K562 (cell line): ENCODE measurements around the gene CMPK1. TPM values are rescaled to one million over a fixed set of nuclear protein-coding genes. Genes with fewer than 3 reads are reported as not detected.

Experiments used
- ARID3A ChIP-seq: IDR thresholded peaks from 2 replicates; pipeline ENCODE4 v1.6.1; 2012; ENCODE audit warnings: low read depth, low read length, improper control_type of control experiment, borderline replicate concordance
- BRD9 ChIP-seq: fragments of 450-650 bp; IDR thresholded peaks from 2 replicates; pipeline ENCODE4 v1.6.1; 2018; ENCODE audit warnings: low read depth; ENCODE audit not compliant: partially characterized antibody
- CBX8 ChIP-seq: fragments of 200-600 bp; sonication (generic); IDR thresholded peaks from 2 replicates; pipeline ENCODE4 v1.6.1; 2012; ENCODE audit warnings: borderline replicate concordance, mixed run types, low read depth, mild to moderate bottlenecking, moderate library complexity, mixed read lengths, low read length, control low read depth, inconsistent platforms; ENCODE audit not compliant: poor library complexity, severe bottlenecking; ENCODE audit errors: extremely low read depth
- ELF2 ChIP-seq: fragments of 250-450 bp; sonication (Bioruptor Pico); IDR thresholded peaks from 2 replicates; pipeline ENCODE4 v1.5.0; 2021; ENCODE audit warnings: mild to moderate bottlenecking
- ERF ChIP-seq: fragments of 450-650 bp; formaldehyde crosslinking; IDR thresholded peaks from 2 replicates; pipeline ENCODE4 v1.4.0; 2020; ENCODE audit warnings: mild to moderate bottlenecking, mixed read lengths
- FOXJ3 ChIP-seq: sonication (generic); formaldehyde crosslinking; IDR thresholded peaks from 2 replicates; pipeline ENCODE4 v1.4.0; 2020; ENCODE audit warnings: mild to moderate bottlenecking, missing genetic modification reagents
- FOXK1 ChIP-seq: sonication (generic); formaldehyde crosslinking; IDR thresholded peaks from 2 replicates; pipeline ENCODE4 v1.8.0; 2022; ENCODE audit warnings: missing genetic modification reagents, mild to moderate bottlenecking, borderline replicate concordance
- HOMEZ ChIP-seq: fragments of 250-450 bp; sonication (Bioruptor Pico); IDR thresholded peaks from 2 replicates; pipeline ENCODE4 v1.4.0; 2020; ENCODE audit warnings: mild to moderate bottlenecking, moderate library complexity
- NFE2 ChIP-seq: IDR thresholded peaks from 2 replicates; pipeline ENCODE4 v1.6.1; 2014; ENCODE audit warnings: antibody characterized with exemption, low read depth
- NFIC ChIP-seq: fragments of 450-650 bp; IDR thresholded peaks from 2 replicates; pipeline ENCODE4 v1.6.1; 2017; ENCODE audit warnings: mild to moderate bottlenecking, inconsistent platforms
- SAP30 ChIP-seq: fragments of 200-600 bp; sonication (generic); IDR thresholded peaks from 2 replicates; pipeline ENCODE4 v1.6.1; 2012; ENCODE audit warnings: borderline replicate concordance, low read depth, mild to moderate bottlenecking, moderate library complexity, low read length, control low read depth, inconsistent platforms; ENCODE audit not compliant: insufficient read depth, poor library complexity, severe bottlenecking
- SMARCE1 ChIP-seq: fragments of 450-650 bp; IDR thresholded peaks from 2 replicates; pipeline ENCODE4 v1.7.1; 2016; ENCODE audit warnings: mild to moderate bottlenecking
- TOE1 ChIP-seq, 2 experiments: fragments of 450-650 bp in 1 of 2; sonication (generic) in 1 of 2; formaldehyde crosslinking in 1 of 2; IDR thresholded peaks; 2 replicates each; pipeline versions ENCODE4 v1.7.1 to v1.8.0; 2016 to 2022; ENCODE audit warnings: borderline replicate concordance in 2 of 2, mild to moderate bottlenecking in 2 of 2, antibody characterized with exemption in 1 of 2, inconsistent platforms in 1 of 2, low read depth in 1 of 2, missing genetic modification reagents in 1 of 2, moderate library complexity in 1 of 2
- U2AF1 ChIP-seq: fragments of 200-400 bp; formaldehyde crosslinking; optimal IDR thresholded peaks from 2 replicates; pipeline ENCODE3; 2017; ENCODE audit warnings: mild to moderate bottlenecking, low read depth, low read length, moderate library complexity
- VEZF1 ChIP-seq: fragments of 200-800 bp; sonication (Bioruptor generic); IDR thresholded peaks from 2 replicates; pipeline ENCODE4 v1.6.1; 2017; ENCODE audit warnings: missing genetic modification characterization, missing compliant biosample characterization
- ZBTB17 ChIP-seq: fragments of 450-650 bp; formaldehyde crosslinking; IDR thresholded peaks from 2 replicates; pipeline ENCODE4 v1.4.0; 2020; ENCODE audit warnings: mild to moderate bottlenecking
- ZNF224 ChIP-seq: sonication (generic); formaldehyde crosslinking; IDR thresholded peaks from 2 replicates; pipeline ENCODE4 v1.8.0; 2022; ENCODE audit warnings: mild to moderate bottlenecking, missing genetic modification reagents
- ZNF324 ChIP-seq: fragments of 250-450 bp; sonication (Bioruptor Pico); IDR thresholded peaks from 2 replicates; pipeline ENCODE4 v1.4.0; 2020; ENCODE audit warnings: mild to moderate bottlenecking
- ZNF449 ChIP-seq: fragments of 250-450 bp; sonication (Bioruptor Pico); IDR thresholded peaks from 2 replicates; pipeline ENCODE4 v1.8.0; 2022; ENCODE audit warnings: moderate library complexity, mild to moderate bottlenecking, inconsistent platforms
- ZZZ3 ChIP-seq: fragments of 450-650 bp; IDR thresholded peaks from 2 replicates; pipeline ENCODE4 v1.6.1; 2016; ENCODE audit warnings: antibody characterized with exemption, mild to moderate bottlenecking, moderate library complexity
- polyA plus RNA-seq, 8 experiments: library from polyadenylated mRNA; depleted of rRNA in 4 of 8; stranded (reverse) in 5 of 8; unstranded in 3 of 8; fragments of >200 nt; fragmentation: Nextera tagmentation in 2 of 8; fragmentation: Illumina TruSeq in 1 of 8; extraction: Ambion mirVana in 2 of 8; extraction: Trizol in 1 of 8; gene quantifications; 2 replicates each; pipeline versions ENCODE4 v1.2.1 to v1.2.3, GENCODE V29; 2011 to 2014; ENCODE audit warnings: inconsistent platforms in 1 of 8, missing spikeins in 1 of 8
- total RNA-seq, 7 experiments: library from RNA; depleted of rRNA in 6 of 7; stranded (reverse); fragments of >200 nt in 6 of 7; fragmentation: Illumina TruSeq in 2 of 7; extraction: Trizol in 2 of 7; gene quantifications; 2 replicates each; pipeline versions ENCODE4 v1.2.1 to v1.2.3, GENCODE V29; 2011 to 2021; ENCODE audit warnings: low replicate concordance in 1 of 7
- TF ChIP-seq, protein P1 (sequence below): fragments of 450-650 bp; IDR thresholded peaks from 2 replicates; pipeline ENCODE4 v1.6.1; 2017; ENCODE audit warnings: mild to moderate bottlenecking, moderate library complexity

Gene CMPK1
- total and polyA plus RNA-seq, 9 of the 15 experiments (the other 6 are each of a cell fraction or from before 2014, with no cell fraction given) = 54.5 to 197 (median 116) TPM

GRCh38 chr1:47351305-47351704 is 17.7 kb downstream of the CMPK1 start (continued):
- peak; percentile 94 for TF ChIP-seq NFE2
- TF ChIP-seq BRD9 = no peak
- no peak for TF ChIP-seq ELF2 (CRISPR knock-in tag)
- TF ChIP-seq, protein P1, sequence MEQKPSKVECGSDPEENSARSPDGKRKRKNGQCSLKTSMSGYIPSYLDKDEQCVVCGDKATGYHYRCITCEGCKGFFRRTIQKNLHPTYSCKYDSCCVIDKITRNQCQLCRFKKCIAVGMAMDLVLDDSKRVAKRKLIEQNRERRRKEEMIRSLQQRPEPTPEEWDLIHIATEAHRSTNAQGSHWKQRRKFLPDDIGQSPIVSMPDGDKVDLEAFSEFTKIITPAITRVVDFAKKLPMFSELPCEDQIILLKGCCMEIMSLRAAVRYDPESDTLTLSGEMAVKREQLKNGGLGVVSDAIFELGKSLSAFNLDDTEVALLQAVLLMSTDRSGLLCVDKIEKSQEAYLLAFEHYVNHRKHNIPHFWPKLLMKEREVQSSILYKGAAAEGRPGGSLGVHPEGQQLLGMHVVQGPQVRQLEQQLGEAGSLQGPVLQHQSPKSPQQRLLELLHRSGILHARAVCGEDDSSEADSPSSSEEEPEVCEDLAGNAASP = no peak
- no peak; the same call in 1 of the 2 replicates for TF ChIP-seq TOE1 (IDR thresholded peaks at IDR 0.05; ENCODE audit: borderline replicate concordance)
- TF ChIP-seq TOE1 (CRISPR knock-in tag; IDR thresholded peaks at IDR 0.05; ENCODE audit: borderline replicate concordance, low read depth) = no peak
- no peak for TF ChIP-seq U2AF1
- no peak for TF ChIP-seq ARID3A
- no peak for TF ChIP-seq ERF (CRISPR knock-in tag)
- no peak for TF ChIP-seq FOXK1 (CRISPR knock-in tag)
- no peak for TF ChIP-seq ZBTB17
- TF ChIP-seq ZNF449 (CRISPR knock-in tag) = no peak
- TF ChIP-seq ZNF324 (CRISPR knock-in tag) = no peak
- TF ChIP-seq CBX8 = no peak
- no peak for TF ChIP-seq SAP30
- TF ChIP-seq SMARCE1 = peak; percentile 14; the same call in 1 of the 2 replicates
- TF ChIP-seq HOMEZ (CRISPR knock-in tag) = no peak
- TF ChIP-seq VEZF1 (CRISPR knock-in tag) = no peak
- TF ChIP-seq ZNF224 (CRISPR knock-in tag) = no peak
- TF ChIP-seq FOXJ3 = no peak
- TF ChIP-seq NFIC = no peak; the same call in 1 of the 2 replicates
- no peak for TF ChIP-seq ZZZ3
